NCI-H226 (cell line): Measurements from ENCODE around the gene ALKBH5.

Experiments
- DNase-seq: peaks from one replicate; pipeline ENCODE4 v3.0.0-alpha.2; 2015

Gene ALKBH5

DNA sequence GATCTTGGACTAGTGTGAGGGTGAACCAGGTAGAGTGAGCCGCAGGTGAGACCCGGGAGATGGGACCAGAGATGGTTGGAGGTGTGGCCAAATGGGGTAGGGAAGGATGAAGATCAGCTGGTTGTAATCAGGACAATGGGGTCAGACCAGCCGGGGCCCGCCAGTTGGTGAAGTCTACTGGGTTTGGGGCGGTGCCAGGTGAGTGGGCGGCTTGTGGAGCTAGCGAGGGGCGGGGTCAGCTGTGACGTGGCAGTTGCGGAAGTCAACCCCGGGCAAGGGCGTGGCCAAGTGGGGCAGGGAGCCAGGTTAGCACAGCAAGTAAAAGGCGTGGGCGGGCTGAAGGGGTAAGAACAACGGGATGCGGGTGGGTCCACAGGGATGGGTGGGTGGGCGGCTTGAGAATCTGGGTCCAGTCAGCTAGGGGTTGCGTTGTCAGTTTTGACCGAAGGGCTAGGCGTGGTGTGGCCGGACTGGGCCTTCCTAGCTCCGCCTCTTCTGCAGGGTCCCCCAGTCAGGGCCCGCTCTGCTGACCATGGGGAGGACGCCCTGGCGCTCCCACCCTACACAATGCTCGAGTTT is 25.5 kb upstream of the ALKBH5 start:
- peak; percentile 71 for DNase-seq

DNA sequence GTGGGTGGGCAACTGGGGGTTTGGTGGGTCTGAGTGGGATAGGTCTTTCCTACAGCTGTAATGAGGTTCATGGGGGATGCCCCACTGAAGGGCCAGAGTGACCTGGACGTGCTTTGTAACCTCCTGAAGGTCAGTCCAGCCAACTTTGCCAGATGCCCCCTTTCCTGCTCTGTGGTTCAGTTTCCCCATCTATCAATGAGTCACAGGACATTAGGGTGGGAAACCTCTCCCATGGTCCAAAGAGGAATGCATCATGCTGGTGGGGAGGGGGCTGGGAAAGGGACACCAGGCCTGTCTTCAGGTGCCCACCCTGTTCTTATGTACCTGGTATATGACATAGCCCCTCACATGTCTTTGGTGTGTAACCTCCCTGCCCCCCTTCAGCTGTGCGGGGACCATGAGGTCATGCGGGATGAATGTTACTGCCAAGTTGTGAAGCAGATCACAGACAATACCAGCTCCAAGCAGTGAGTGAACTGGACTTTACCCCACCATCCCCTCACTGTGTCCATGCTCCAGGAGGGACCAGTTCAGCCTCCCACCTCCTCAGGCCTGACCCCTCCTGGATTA is 24.0 kb upstream of the ALKBH5 start:
- DNase-seq = no peak

DNA sequence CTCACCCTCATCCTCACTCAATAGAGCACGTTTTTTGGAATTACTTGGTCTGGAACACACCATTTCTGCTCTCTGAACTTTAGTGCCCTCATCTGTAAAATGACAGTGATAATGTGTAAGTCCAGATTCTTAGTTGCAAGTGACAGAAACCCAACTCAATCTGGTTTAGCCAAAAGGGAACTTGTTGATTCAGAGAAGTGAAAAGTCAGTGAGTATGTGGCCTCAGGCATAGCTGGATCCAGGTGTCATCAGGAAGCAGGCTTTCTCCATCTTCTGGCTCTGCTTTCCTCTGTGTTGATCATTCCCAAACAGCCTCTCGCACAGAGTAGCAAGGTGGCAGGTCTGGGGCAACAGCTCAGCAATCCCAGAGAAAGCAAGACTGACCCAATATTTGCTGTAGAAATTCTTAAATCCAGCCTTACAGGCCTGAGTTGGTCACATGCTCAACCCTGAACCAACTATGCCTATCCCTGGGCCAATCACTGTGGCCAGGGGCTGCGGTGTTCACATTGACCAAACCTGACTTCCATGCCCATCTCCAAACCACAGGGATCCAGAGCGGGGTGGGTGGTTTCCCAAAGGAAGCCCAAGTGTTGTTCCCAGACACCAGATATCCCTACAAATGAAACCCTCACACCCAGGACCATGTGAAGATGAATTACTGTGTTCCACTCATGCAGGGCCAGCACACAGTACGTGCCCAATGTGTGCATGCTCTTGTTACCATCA is 23.3 kb upstream of the ALKBH5 start:
- DNase-seq = no peak

GRCh38 chr17:18161207-18162145 is 22.2 kb upstream of the ALKBH5 start:
- DNase-seq = peak; percentile 37

GRCh38 chr17:18163547-18163946 is 20.1 kb upstream of the ALKBH5 start:
- DNase-seq = no peak

DNA sequence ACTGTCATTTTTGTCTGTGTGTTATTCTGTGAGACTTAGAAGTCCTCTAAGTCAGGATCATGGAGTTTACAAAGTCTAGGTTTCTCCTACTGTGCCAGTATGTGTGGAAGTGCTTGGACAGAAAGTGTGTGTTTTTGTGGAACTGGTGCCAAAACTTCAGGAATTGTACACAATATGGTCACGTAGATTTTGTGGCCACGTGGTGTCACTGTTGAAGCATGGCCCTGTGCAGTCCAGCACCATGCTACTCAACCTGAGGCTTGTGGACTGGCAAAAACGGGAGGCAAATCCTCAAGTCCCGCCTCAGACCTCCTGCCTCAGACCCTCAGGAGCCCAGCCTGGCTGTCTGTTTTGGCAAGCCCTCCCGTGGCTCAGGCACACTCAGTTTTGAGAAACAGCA is 16.7 kb upstream of the ALKBH5 start:
- DNase-seq = no peak

GRCh38 chr17:18167421-18167820 is 16.2 kb upstream of the ALKBH5 start:
- no peak for DNase-seq

- no peak for DNase-seq
Observed at GRCh38 chr17:18172531-18173278, 10.9 kb upstream of the ALKBH5 start.

DNA sequence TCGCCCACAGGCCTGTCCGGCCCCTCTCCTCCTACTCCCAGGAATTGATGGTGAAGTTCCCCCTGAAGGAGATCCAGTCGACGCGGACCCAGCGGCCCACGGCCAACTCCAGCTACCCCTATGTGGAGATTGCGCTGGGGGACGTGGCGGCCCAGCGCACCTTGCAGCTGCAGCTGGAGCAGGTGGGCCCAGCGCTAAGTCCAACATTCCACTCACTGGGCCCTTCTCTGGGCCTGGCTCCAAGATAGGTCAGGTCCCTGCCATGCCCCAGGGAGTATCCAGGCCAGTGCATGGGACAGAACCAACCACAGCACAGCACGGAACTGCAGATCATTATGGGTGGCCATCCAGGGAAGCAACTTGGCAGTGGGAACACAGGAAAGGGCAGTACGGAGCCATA is 9.9 kb upstream of the ALKBH5 start:
- no peak for DNase-seq

DNA sequence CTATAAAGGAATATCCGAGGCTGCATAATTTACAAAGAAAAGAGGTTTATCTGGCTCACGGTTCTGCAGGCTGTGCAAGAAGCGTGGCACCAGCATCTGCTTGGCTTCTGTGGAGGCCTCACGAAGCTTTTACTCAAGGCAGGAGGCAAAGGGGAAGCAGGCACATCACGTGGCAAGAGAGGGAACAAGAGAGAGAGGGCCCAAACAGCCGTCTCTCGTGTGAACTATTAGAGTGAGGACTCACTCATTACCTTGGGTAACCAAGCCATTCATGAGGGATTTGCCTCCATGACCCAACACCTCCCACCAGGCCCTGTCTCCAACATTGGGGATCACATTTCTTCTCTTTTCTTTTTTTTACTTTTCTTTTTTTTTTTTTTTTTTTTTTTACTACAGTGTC is 7.5 kb upstream of the ALKBH5 start:
- DNase-seq = no peak

- DNase-seq = no peak
Observed at GRCh38 chr17:18177133-18177532, 6.5 kb upstream of the ALKBH5 start.

DNA sequence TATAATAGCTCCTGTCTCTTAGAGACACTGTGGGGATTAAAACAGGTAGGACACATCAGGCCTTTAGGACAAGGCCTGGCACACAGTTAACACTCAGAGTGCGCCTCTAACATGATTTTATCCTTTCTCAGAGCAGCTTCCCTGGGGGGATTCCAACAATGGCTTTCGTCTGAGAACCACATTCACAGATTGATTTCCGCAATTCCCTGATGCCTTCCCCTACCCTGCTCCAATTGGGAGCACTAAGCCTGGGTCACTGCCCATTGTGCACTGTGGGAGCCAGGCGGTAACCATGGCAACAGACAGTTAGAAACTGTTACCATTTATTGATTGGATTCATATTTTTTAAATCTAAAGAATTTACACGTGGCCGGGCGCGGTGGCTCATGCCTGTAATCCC is 5.9 kb upstream of the ALKBH5 start:
- DNase-seq = no peak

DNA sequence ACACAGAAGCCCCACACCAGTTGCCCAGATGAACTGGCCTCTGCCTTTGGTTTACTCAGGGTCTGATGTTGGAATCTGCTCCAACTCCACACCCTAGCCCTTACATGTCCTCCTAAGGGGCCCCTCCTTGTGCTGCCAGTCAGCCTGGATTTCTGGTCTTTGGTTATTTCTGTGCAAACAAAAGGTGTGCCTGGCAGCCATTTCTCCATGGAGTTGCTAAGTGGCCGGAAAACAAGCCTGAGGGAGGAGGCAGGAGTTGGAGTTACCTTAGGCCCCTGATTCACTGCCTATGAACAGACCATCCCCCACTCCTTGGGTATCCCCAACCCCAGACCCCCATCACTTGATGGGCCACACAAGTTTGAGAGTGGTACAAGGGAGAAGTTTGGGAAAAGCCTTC is 4.4 kb upstream of the ALKBH5 start:
- DNase-seq = no peak

- no peak for DNase-seq
Observed at GRCh38 chr17:18179804-18180203, 3.8 kb upstream of the ALKBH5 start.

DNA sequence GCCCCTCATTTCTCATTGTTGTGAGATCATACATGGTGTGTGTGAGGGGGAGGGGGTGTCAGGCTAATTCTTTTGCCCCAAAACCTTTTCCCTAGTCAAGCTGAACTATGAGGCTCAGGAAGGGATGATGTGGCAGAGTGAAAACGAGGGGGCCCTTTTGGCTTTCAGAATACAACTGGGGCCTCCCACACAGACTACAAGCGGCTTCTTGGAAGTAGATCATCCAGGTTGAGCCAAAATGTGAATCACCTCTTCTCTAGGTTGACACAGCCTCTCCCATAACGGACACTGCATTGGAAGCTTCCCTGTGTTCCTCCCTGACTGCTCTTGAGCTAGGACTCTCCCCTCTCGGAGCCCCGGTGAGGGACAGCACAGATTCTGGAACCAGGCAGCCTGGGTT is 2.3 kb upstream of the ALKBH5 start:
- peak; percentile 82 for DNase-seq

DNA sequence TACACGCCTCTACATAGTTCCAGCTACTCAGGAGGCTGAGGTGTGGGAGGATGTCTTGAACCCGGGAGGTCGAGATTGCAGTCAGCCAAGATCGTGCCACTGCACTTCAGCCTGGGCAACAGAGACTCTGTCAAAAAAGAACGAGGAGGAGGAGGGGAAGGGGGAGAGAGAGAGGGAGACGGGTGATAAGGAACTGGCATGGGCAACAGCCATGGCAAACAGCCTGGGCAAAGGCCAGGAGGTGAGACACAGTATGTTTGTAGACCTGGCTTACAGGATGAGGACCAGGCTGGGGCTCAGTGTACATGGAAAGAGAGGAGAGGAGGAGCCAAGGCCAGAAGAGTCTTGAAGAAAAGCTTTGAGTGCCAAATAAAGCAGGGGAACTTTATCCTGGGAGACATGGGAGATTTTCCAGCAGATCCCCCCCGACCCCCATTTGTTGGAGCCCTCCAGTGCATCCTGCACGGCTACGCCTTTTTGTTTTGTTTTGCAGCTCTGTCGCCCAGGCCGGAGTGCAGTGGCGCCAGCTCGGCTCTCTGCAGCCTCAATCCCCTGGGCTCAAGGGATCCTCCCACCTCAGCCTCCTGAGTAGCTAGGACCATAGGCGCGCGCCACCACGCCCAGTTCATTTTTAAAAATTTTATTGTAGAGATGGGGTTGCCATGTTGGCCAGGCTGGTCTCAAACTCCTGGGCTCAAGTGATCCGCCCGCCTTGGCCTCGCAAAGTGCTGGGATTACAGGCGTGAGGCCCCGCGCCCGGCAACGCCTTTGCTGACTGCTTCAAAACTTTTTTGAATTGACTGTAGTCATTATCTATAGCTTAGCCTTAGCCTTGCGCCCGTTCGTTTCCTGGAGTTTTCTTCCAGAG is 1.3 kb upstream of the ALKBH5 start:
- peak; percentile 73 for DNase-seq

DNA sequence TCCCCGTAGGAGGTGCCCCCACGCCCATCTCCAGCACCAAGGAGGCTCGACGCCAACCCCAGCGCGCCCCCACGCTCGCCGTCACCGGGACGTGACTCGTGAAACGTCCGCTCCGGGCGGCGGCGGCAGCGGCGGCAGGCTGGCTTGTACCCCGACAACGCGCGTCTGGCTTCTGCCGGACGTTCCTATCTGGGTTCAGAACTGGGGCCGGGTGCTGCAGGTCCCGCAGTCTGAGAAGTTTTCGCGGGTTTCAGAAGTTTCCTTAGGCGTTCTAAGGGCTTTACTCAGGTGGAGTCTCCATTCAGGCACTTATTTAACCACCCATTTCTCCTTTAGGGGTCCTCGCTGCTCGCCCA is 672 bp upstream of the ALKBH5 start:
- DNase-seq = peak; percentile 74

GRCh38 chr17:18184143-18185031 is 759 bp downstream of the ALKBH5 start:
- DNase-seq = no peak

GRCh38 chr17:18185391-18185790 is 1.8 kb downstream of the ALKBH5 start:
- DNase-seq = no peak

DNA sequence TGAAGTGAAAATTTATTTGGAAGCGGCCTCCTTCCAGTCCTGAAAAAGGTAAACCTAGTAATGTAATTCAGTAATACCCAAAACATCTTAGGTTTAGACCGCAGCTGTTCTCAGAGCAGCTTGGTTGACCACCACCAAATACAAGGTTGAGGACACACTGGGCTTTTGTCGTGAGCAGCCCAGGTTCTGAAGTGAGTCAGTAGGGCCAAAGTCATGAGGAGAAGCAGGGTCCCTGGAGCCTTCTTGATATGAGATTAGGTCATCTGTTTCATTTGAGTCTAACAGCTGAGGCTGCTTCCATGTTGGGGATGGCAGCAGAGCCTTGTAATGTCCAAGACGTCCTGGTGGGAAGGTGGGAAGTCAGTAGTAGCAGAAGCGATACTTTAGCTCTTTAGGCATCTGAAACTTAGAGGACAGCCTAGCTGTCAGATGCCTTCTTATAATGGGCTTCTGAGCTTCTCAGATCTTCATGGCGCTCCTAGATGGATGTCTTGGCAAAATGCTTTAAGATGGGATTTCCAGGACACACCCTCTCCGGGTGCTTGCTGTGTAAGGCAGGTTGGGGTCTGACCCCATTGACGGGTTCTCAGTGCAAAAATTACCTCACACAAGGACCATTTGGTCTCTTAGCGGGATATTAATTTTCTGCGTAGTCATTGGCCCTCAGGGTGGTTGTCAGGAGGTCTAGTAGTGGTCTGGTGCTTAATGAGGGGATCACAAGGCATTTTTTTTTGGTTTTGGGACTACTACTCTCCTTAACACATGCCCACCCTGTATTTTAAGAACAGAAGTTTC is 2.4 kb downstream of the ALKBH5 start:
- no peak for DNase-seq
